GM23338 (cell line): ENCODE results near the gene APP. TPM values are rescaled to one million over a fixed set of nuclear protein-coding genes. Genes with fewer than 3 reads are reported as not detected.

Experiments used
- ATAC-seq: fragments of 200-7000 bp; cut with Tn5 transposase; 3 replicates; pipeline ENCODE4 v1.9.1; 2020
- DNase-seq: peaks from one replicate; pipeline ENCODE4 v3.0.0-alpha.2; 2015; ENCODE audit warnings: low spot score
- H2AFZ ChIP-seq: fragments of 200-600 bp; sonication (generic); 2 replicates; pipeline ENCODE4 v1.8.0; 2016; ENCODE audit warnings: antibody characterized with exemption, mild to moderate bottlenecking, moderate library complexity
- H3F3A ChIP-seq: fragments of 200-600 bp; sonication (generic); replicated peaks from 2 replicates; pipeline ENCODE4 v1.8.0; 2017; ENCODE audit warnings: antibody characterized with exemption, mixed run types, low read depth
- H3K27ac ChIP-seq: fragments of 200-600 bp; sonication (generic); 2 replicates; pipeline ENCODE4 v1.6.1; 2016; ENCODE audit warnings: low read depth
- H3K27me3 ChIP-seq: fragments of 200-600 bp; sonication (generic); 2 replicates; pipeline ENCODE4 v1.8.0; 2016; ENCODE audit warnings: mild to moderate bottlenecking, mixed run types, moderate library complexity; ENCODE audit not compliant: insufficient read depth
- H3K36me3 ChIP-seq: fragments of 200-600 bp; sonication (generic); 2 replicates; pipeline ENCODE4 v1.8.0; 2016; ENCODE audit warnings: mild to moderate bottlenecking; ENCODE audit not compliant: insufficient read depth
- H3K4me1 ChIP-seq: fragments of 200-600 bp; sonication (generic); 2 replicates; pipeline ENCODE4 v1.8.0; 2016; ENCODE audit warnings: mild to moderate bottlenecking, moderate library complexity; ENCODE audit not compliant: insufficient read depth
- H3K4me2 ChIP-seq: fragments of 200-600 bp; sonication (generic); 2 replicates; pipeline ENCODE4 v1.7.1; 2017; ENCODE audit warnings: mixed run types
- H3K4me3 ChIP-seq: fragments of 200-600 bp; sonication (generic); 2 replicates; pipeline ENCODE4 v1.6.1; 2016; ENCODE audit warnings: mixed run types
- H3K79me2 ChIP-seq: fragments of 200-600 bp; sonication (generic); replicated peaks from 2 replicates; pipeline ENCODE4 v1.8.0; 2017; ENCODE audit warnings: mild to moderate bottlenecking; ENCODE audit not compliant: insufficient read depth
- H3K9me2 ChIP-seq: fragments of 200-600 bp; sonication (generic); 2 replicates; pipeline ENCODE4 v1.8.0; 2017; ENCODE audit not compliant: insufficient read depth
- H4K20me1 ChIP-seq: fragments of 200-600 bp; sonication (generic); replicated peaks from 2 replicates; pipeline ENCODE4 v1.8.0; 2017; ENCODE audit warnings: mild to moderate bottlenecking; ENCODE audit not compliant: insufficient read depth
- H3K27ac Mint-ChIP-seq: 2 replicates; pipeline ENCODE4 v1.8.0; 2020; ENCODE audit warnings: inconsistent platforms, mild to moderate bottlenecking, moderate library complexity, mixed read lengths
- H3K27me3 Mint-ChIP-seq: 3 replicates; pipeline ENCODE4 v1.8.0; 2022; ENCODE audit warnings: low read depth, mild to moderate bottlenecking, moderate library complexity, mixed read lengths, inconsistent platforms; ENCODE audit not compliant: insufficient read depth, poor library complexity
- H3K36me3 Mint-ChIP-seq: 3 replicates; pipeline ENCODE4 v1.8.0; 2021; ENCODE audit warnings: low read depth, mild to moderate bottlenecking, inconsistent platforms, moderate library complexity, mixed read lengths
- H3K4me1 Mint-ChIP-seq: 3 replicates; pipeline ENCODE4 v1.8.0; 2020; ENCODE audit warnings: mild to moderate bottlenecking, inconsistent platforms, mixed read lengths
- H3K4me3 Mint-ChIP-seq: 3 replicates; pipeline ENCODE4 v1.8.0; 2021; ENCODE audit warnings: moderate library complexity, mild to moderate bottlenecking, inconsistent platforms, mixed read lengths
- H3K9me3 Mint-ChIP-seq: 3 replicates; pipeline ENCODE4 v1.8.0; 2020; ENCODE audit warnings: moderate library complexity, mild to moderate bottlenecking, inconsistent platforms, mixed read lengths
- CREB1 ChIP-seq: fragments of 250-450 bp; sonication (Bioruptor Pico); IDR thresholded peaks from 2 replicates; pipeline ENCODE4 v1.5.0; 2020; ENCODE audit warnings: low read depth, mild to moderate bottlenecking, moderate library complexity
- EZH2 ChIP-seq: fragments of 200-600 bp; sonication (generic); IDR thresholded peaks from one replicate; pipeline ENCODE4 v1.8.0; 2017; ENCODE audit warnings: antibody characterized with exemption, mild to moderate bottlenecking, low read depth; ENCODE audit not compliant: unreplicated experiment
- EZH2phosphoT487 ChIP-seq: fragments of 200-600 bp; sonication (generic); IDR thresholded peaks from one replicate; pipeline ENCODE4 v1.8.1; 2018; ENCODE audit warnings: antibody characterized with exemption; ENCODE audit not compliant: unreplicated experiment
- NANOG ChIP-seq: IDR thresholded peaks from 2 replicates; pipeline ENCODE4 v1.6.1; 2016; ENCODE audit warnings: antibody characterized with exemption, borderline replicate concordance
- ZNF114 ChIP-seq: fragments of 250-450 bp; sonication (Bioruptor Pico); IDR thresholded peaks from 2 replicates; pipeline ENCODE4 v1.5.0; 2020; ENCODE audit warnings: mild to moderate bottlenecking, moderate library complexity
- ZNF331 ChIP-seq: fragments of 250-450 bp; sonication (Bioruptor Pico); IDR thresholded peaks from 2 replicates; pipeline ENCODE4 v1.5.0; 2020; ENCODE audit warnings: low read depth, mild to moderate bottlenecking, moderate library complexity
- polyA plus RNA-seq: library from polyadenylated mRNA; unstranded; fragments of >200 nt; fragmentation: Nextera tagmentation; extraction: Ambion mirVana; gene quantifications from 2 replicates; pipeline ENCODE4 v1.2.1, GENCODE V29; 2016
- total RNA-seq: library from RNA; depleted of rRNA; stranded (reverse); fragments of >200 nt; shearing (Covaris generic); gene quantifications from 2 replicates; pipeline ENCODE4 v1.2.3, GENCODE V29; 2014
- TF ChIP-seq, protein P1 (sequence below): fragments of 250-450 bp; sonication (Bioruptor Pico); IDR thresholded peaks from 2 replicates; pipeline ENCODE4 v1.5.0; 2020; ENCODE audit warnings: mild to moderate bottlenecking, moderate library complexity

The APP gene
- total and polyA plus RNA-seq, 2 experiments from 2014 or later = 69.4 to 444 TPM

DNA sequence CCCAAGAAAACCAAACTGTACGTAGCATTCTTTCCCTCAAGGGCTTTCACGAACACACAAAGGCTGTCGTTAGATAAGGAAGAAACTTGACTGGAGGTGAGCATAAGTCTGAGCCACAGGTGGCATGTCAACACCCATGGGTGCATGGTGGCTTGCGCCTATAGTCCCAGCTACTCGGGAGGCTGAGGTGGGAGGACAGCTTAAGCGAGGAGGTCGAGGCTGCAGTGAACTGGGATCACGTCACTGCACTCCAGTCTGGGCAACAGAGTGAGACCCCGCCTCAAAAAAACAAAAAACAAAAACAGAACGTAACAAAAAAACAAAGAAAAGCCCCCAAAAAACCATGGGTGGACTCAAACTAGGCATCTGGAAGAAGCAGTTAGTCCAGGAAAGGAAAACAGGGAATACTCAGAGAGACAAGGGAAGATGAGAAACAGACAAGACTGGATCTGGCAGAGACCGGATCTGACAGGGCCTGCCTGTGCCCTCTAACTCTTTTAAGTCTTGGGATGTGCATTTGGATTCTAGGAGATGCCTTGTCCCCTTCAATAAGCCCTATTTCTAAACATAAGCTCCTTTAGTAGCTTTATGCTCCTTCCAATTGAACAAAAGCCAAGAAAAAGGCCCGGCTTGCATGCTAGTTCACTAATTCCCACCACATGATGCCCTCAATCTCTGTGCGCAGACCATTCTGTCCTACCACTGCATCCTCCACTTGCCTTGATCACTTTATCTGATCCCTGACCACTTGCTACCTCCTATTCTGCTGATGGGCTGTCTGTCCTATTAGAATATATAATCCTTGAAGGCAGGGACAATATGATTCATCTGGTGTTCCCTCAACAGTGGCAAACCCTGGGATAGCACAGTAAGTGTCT, 73.8 kb downstream of the APP start:
- H3K27ac ChIP-seq = peak overlapping the region; percentile 40; the same call in 1 of the 2 replicates
- peaks cover 54% of the 10 kb centered on the region for H3K4me1 ChIP-seq
- H3F3A ChIP-seq = no peaks in the 10 kb centered on the region
- Mint-ChIP-seq H3K4me1 (peaks cover 64% of the 10 kb centered on the region), H3K27ac (peak overlapping the region; percentile 80; the same call in 1 of the 2 replicates), H3K4me3 (no peak overlapping the region), H3K27me3 (peaks cover 2% of the 10 kb centered on the region), H3K9me3 (no peaks in the 10 kb centered on the region), H3K36me3 (peaks cover 4% of the 10 kb centered on the region; the same call in 1 of the 3 replicates)
- H2AFZ ChIP-seq = no peak overlapping the region
- TF ChIP-seq ZNF114 = no peak
- no peak for TF ChIP-seq EZH2
- TF ChIP-seq CREB1 (CRISPR knock-in tag) = no peak
- TF ChIP-seq EZH2phosphoT487 = no peak
- TF ChIP-seq, protein P1, sequence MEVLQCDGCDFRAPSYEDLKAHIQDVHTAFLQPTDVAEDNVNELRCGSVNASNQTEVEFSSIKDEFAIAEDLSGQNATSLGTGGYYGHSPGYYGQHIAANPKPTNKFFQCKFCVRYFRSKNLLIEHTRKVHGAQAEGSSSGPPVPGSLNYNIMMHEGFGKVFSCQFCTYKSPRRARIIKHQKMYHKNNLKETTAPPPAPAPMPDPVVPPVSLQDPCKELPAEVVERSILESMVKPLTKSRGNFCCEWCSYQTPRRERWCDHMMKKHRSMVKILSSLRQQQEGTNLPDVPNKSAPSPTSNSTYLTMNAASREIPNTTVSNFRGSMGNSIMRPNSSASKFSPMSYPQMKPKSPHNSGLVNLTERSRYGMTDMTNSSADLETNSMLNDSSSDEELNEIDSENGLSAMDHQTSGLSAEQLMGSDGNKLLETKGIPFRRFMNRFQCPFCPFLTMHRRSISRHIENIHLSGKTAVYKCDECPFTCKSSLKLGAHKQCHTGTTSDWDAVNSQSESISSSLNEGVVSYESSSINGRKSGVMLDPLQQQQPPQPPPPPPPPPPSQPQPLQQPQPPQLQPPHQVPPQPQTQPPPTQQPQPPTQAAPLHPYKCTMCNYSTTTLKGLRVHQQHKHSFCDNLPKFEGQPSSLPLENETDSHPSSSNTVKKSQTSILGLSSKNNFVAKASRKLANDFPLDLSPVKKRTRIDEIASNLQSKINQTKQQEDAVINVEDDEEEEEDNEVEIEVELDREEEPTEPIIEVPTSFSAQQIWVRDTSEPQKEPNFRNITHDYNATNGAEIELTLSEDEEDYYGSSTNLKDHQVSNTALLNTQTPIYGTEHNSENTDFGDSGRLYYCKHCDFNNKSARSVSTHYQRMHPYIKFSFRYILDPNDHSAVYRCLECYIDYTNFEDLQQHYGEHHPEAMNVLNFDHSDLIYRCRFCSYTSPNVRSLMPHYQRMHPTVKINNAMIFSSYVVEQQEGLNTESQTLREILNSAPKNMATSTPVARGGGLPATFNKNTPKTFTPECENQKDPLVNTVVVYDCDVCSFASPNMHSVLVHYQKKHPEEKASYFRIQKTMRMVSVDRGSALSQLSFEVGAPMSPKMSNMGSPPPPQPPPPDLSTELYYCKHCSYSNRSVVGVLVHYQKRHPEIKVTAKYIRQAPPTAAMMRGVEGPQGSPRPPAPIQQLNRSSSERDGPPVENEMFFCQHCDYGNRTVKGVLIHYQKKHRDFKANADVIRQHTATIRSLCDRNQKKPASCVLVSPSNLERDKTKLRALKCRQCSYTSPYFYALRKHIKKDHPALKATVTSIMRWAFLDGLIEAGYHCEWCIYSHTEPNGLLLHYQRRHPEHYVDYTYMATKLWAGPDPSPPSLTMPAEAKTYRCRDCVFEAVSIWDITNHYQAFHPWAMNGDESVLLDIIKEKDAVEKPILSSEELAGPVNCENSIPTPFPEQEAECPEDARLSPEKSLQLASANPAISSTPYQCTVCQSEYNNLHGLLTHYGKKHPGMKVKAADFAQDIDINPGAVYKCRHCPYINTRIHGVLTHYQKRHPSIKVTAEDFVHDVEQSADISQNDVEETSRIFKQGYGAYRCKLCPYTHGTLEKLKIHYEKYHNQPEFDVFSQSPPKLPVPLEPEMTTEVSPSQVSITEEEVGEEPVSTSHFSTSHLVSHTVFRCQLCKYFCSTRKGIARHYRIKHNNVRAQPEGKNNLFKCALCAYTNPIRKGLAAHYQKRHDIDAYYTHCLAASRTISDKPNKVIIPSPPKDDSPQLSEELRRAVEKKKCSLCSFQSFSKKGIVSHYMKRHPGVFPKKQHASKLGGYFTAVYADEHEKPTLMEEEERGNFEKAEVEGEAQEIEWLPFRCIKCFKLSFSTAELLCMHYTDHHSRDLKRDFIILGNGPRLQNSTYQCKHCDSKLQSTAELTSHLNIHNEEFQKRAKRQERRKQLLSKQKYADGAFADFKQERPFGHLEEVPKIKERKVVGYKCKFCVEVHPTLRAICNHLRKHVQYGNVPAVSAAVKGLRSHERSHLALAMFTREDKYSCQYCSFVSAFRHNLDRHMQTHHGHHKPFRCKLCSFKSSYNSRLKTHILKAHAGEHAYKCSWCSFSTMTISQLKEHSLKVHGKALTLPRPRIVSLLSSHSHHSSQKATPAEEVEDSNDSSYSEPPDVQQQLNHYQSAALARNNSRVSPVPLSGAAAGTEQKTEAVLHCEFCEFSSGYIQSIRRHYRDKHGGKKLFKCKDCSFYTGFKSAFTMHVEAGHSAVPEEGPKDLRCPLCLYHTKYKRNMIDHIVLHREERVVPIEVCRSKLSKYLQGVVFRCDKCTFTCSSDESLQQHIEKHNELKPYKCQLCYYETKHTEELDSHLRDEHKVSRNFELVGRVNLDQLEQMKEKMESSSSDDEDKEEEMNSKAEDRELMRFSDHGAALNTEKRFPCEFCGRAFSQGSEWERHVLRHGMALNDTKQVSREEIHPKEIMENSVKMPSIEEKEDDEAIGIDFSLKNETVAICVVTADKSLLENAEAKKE (CRISPR knock-in tag) = no peak
- no peak for TF ChIP-seq ZNF331 (CRISPR knock-in tag)
- TF ChIP-seq NANOG = no peak
- no peaks in the 10 kb centered on the region for H3K9me2 ChIP-seq
- H3K36me3 ChIP-seq = no peaks in the 10 kb centered on the region
- no peak for DNase-seq
- no peak for ATAC-seq
- H3K4me3 ChIP-seq = no peak overlapping the region
- peaks cover 99% of the 10 kb centered on the region for H3K79me2 ChIP-seq
- no peak overlapping the region for H3K4me2 ChIP-seq
- no peaks in the 10 kb centered on the region for H3K27me3 ChIP-seq
- peaks cover 6% of the 10 kb centered on the region; the same call in 1 of the 2 replicates for H4K20me1 ChIP-seq
